Breast epithelium (tissue), 4 donors: Measurements from ENCODE around the gene NOD1. TPM values are rescaled to one million over a fixed set of nuclear protein-coding genes. Genes with fewer than 3 reads are reported as not detected.

Experiments used
- DNase-seq, 2 donors: peaks; one replicate each; pipeline ENCODE4 v3.0.0-alpha.2; 2019; ENCODE audit warnings: low spot score in 2 of 2
- H3K27ac ChIP-seq, 2 donors: fragments of 200-600 bp; sonication (generic) in 1 of 2; one replicate each; pipeline ENCODE4 v1.5.1; 2016 to 2019; ENCODE audit warnings: mild to moderate bottlenecking in 1 of 2
- H3K27me3 ChIP-seq, 2 donors: fragments of 200-600 bp; sonication (generic) in 1 of 2; one replicate each; pipeline versions ENCODE4 v1.5.1 to v1.6.0; 2017 to 2019; ENCODE audit warnings: control low read depth in 1 of 2, mild to moderate bottlenecking in 1 of 2
- H3K36me3 ChIP-seq: fragments of 200-600 bp; one replicate; pipeline ENCODE4 v1.5.1; 2019
- H3K4me1 ChIP-seq, 2 donors: fragments of 200-600 bp; sonication (generic); one replicate each; pipeline ENCODE4 v1.5.1; 2016 to 2019; ENCODE audit warnings: control low read depth in 1 of 2
- H3K4me3 ChIP-seq, 3 donors: fragments of 200-600 bp; sonication (generic); 1 replicate in 2 of 3; 2 replicates in 1 of 3; pipeline ENCODE4 v1.5.1; 2016 to 2019; ENCODE audit warnings: mild to moderate bottlenecking in 3 of 3, moderate library complexity in 2 of 3
- H3K9me3 ChIP-seq, 2 donors: fragments of 200-600 bp; sonication (generic) in 1 of 2; one replicate each; pipeline ENCODE4 v1.5.1; 2016 to 2019; ENCODE audit warnings: control low read depth in 1 of 2
- CTCF ChIP-seq, 3 donors: fragments of 450-650 bp; IDR thresholded peaks; one replicate each; pipeline ENCODE4 v1.5.1; 2016 to 2017; ENCODE audit warnings: antibody characterized with exemption in 3 of 3, mild to moderate bottlenecking in 3 of 3, moderate library complexity in 3 of 3
- POLR2A ChIP-seq: fragments of 450-650 bp; IDR thresholded peaks from one replicate; pipeline ENCODE4 v1.6.1; 2016; ENCODE audit warnings: antibody characterized with exemption, mild to moderate bottlenecking, moderate library complexity
- POLR2AphosphoS5 ChIP-seq, 3 donors: sonication (generic); formaldehyde crosslinking; IDR thresholded peaks; one replicate each; pipeline ENCODE4 v1.6.1; 2017; ENCODE audit warnings: antibody characterized with exemption in 3 of 3
- intact Hi-C: fragments of 100-400 bp; cut with DNase I; formaldehyde crosslinking; loops from one replicate; pipeline ENCODE4 v1.15.1; 2023; ENCODE audit warnings: low total_unique reads
- total RNA-seq, 3 donors: library from RNA; depleted of rRNA; stranded (reverse); fragments of >200 nt; gene quantifications; one replicate each; pipeline ENCODE4 v1.1.0, GENCODE V29; 2016

NOD1 gene
- total RNA-seq, 3 donors from 2014 or later, result 11.2 to 34.4 (median 21.4) TPM

- intact Hi-C loops, result no loop called here
- Histone ChIP-seq H3K4me3 (no peak overlapping the region), H3K9me3 (no peaks in the 10 kb centered on the region), H3K27ac (no peak overlapping the region), H3K4me1 (no peaks in the 10 kb centered on the region), H3K27me3 (no peaks in the 10 kb centered on the region), H3K36me3 (peaks cover 7% of the 10 kb centered on the region)
- DNase-seq, result no peak
- no peak for TF ChIP-seq POLR2AphosphoS5 (IDR thresholded peaks at IDR 0.05)
- no peak for TF ChIP-seq POLR2A
- TF ChIP-seq CTCF (IDR thresholded peaks at IDR 0.05), result no peak
These were observed 25.6 kb downstream of the NOD1 start for GRCh38 chr7:30453016-30453415.

- TF ChIP-seq POLR2A, result no peak
- no peak for TF ChIP-seq POLR2AphosphoS5 (IDR thresholded peaks at IDR 0.05)
- no peak for TF ChIP-seq CTCF (IDR thresholded peaks at IDR 0.05)
- Histone ChIP-seq H3K4me1 (no peaks in the 10 kb centered on the region), H3K36me3 (peaks cover 7% of the 10 kb centered on the region), H3K9me3 (no peaks in the 10 kb centered on the region), H3K27ac (no peak overlapping the region), H3K27me3 (no peaks in the 10 kb centered on the region), H3K4me3 (no peak overlapping the region)
- DNase-seq, result no peak
- intact Hi-C loops, result no loop called here
These were observed 26.2 kb downstream of the NOD1 start for GRCh38 chr7:30452280-30452930.

GRCh38 chr7:30451539-30452279, 26.9 kb downstream of the NOD1 start:
- DNase-seq, result no peak
- Histone ChIP-seq H3K4me3 (no peak overlapping the region), H3K27me3 (no peaks in the 10 kb centered on the region), H3K27ac (no peak overlapping the region), H3K9me3 (no peaks in the 10 kb centered on the region), H3K4me1 (no peaks in the 10 kb centered on the region), H3K36me3 (peaks cover 7% of the 10 kb centered on the region)
- TF ChIP-seq CTCF (IDR thresholded peaks at IDR 0.05) (no peak), POLR2AphosphoS5 (IDR thresholded peaks at IDR 0.05) (no peak), POLR2A (no peak)
- intact Hi-C loops, result no loop called here

- no peaks in the 10 kb centered on the region for H3K9me3 ChIP-seq
- no peak for DNase-seq
- no peak for TF ChIP-seq POLR2AphosphoS5 (IDR thresholded peaks at IDR 0.05)
- TF ChIP-seq POLR2A, result no peak
- no peak for TF ChIP-seq CTCF (IDR thresholded peaks at IDR 0.05)
- no peak overlapping the region for H3K27ac ChIP-seq
- H3K27me3 ChIP-seq, result no peaks in the 10 kb centered on the region
- H3K4me1 ChIP-seq, result no peaks in the 10 kb centered on the region
- intact Hi-C loops, result no loop called here
- H3K36me3 ChIP-seq, result peaks cover 7% of the 10 kb centered on the region
- H3K4me3 ChIP-seq, result no peak overlapping the region
These were observed 27.5 kb downstream of the NOD1 start for GRCh38 chr7:30450983-30451497.
